ENCODE data around the gene TNNT2. TPM values are rescaled to one million over a fixed set of nuclear protein-coding genes. Genes with fewer than 3 reads are reported as not detected.

Gene TNNT2
- total and polyA plus RNA-seq, 8 donors, result 1.5 to 12.0 (median 6.7) TPM; not detected in 4

- Histone ChIP-seq H3K4me1 (no peaks in the 10 kb centered on the region), H3K9me3 (peaks cover 0 to 8% (median 4%) of the 10 kb centered on the region in 4 donors), H3K36me3 (no peaks in the 10 kb centered on the region), H3K27ac (no peak overlapping the region), H3K4me3 (no peak overlapping the region), H3K27me3 (peaks cover 0 to 18% (median 10%) of the 10 kb centered on the region in 3 donors)
- TF ChIP-seq CTCF (IDR thresholded peaks at IDR 0.05) (no peak), POLR2AphosphoS5 (IDR thresholded peaks at IDR 0.05) (no peak), EP300 (IDR thresholded peaks at IDR 0.05) (no peak), POLR2A (IDR thresholded peaks at IDR 0.05) (no peak)
- no peak for DNase-seq
- 67 to 75% (median 72%) methylated on average over 7 of the region's 7 CpGs for WGBS, 5 donors
- intact Hi-C loops (cut with DNase I; ENCODE audit: low total_unique reads), result no loop called here
Measured at GRCh38 chr1:201344206-201345080, 33.0 kb downstream of the TNNT2 start.

GRCh38 chr1:201341377-201341776, 36.1 kb downstream of the TNNT2 start:
- H3K27me3 ChIP-seq, result peaks cover 0 to 5% (median 0%) of the 10 kb centered on the region in 3 donors
- TF ChIP-seq POLR2A (IDR thresholded peaks at IDR 0.05) (no peak), EP300 (IDR thresholded peaks at IDR 0.05) (no peak), CTCF (IDR thresholded peaks at IDR 0.05) (no peak), POLR2AphosphoS5 (IDR thresholded peaks at IDR 0.05) (no peak)
- H3K36me3 ChIP-seq, result no peaks in the 10 kb centered on the region
- no peaks in the 10 kb centered on the region for H3K4me1 ChIP-seq
- intact Hi-C loops (cut with DNase I; ENCODE audit: low total_unique reads), result no loop called here
- H3K4me3 ChIP-seq, result no peak overlapping the region
- 69 to 97% (median 86%) methylated on average over 1 of the region's 1 CpG for whole genome bisulfite sequencing, 5 donors
- H3K27ac ChIP-seq, result no peak overlapping the region
- H3K9me3 ChIP-seq, result peaks cover 0 to 8% (median 4%) of the 10 kb centered on the region in 4 donors
- no peak for DNase-seq

GRCh38 chr1:201336711-201337450, 40.6 kb downstream of the TNNT2 start:
- no peak for DNase-seq
- H3K27me3 ChIP-seq, result peaks cover 0 to 7% (median 0%) of the 10 kb centered on the region in 3 donors
- intact Hi-C loops (cut with DNase I; ENCODE audit: low total_unique reads), result no loop called here
- 87 to 93% (median 91%) methylated on average over 9 of the region's 9 CpGs for WGBS, 5 donors
- H3K4me1 ChIP-seq, result no peaks in the 10 kb centered on the region
- no peaks in the 10 kb centered on the region for H3K36me3 ChIP-seq
- H3K9me3 ChIP-seq, result peaks cover 0 to 3% (median 1%) of the 10 kb centered on the region in 4 donors
- H3K4me3 ChIP-seq, result no peak overlapping the region
- H3K27ac ChIP-seq, result no peak overlapping the region
- TF ChIP-seq CTCF (IDR thresholded peaks at IDR 0.05) (no peak), EP300 (IDR thresholded peaks at IDR 0.05) (no peak), POLR2A (IDR thresholded peaks at IDR 0.05) (no peak), POLR2AphosphoS5 (IDR thresholded peaks at IDR 0.05) (no peak)

- peaks cover 0 to 7% (median 0%) of the 10 kb centered on the region in 3 donors for H3K27me3 ChIP-seq
- DNase-seq, result no peak
- TF ChIP-seq POLR2A (IDR thresholded peaks at IDR 0.05), result no peak
- TF ChIP-seq EP300 (IDR thresholded peaks at IDR 0.05), result no peak
- no peak for TF ChIP-seq POLR2AphosphoS5 (IDR thresholded peaks at IDR 0.05)
- no peak for TF ChIP-seq CTCF (IDR thresholded peaks at IDR 0.05)
- WGBS, 5 donors, result 60 to 77% (median 73%) methylated on average over 3 of the region's 3 CpGs
- H3K4me3 ChIP-seq, result no peak overlapping the region
- intact Hi-C loops (cut with DNase I; ENCODE audit: low total_unique reads), result no loop called here
- no peak overlapping the region for H3K27ac ChIP-seq
- H3K36me3 ChIP-seq, result no peaks in the 10 kb centered on the region
- no peaks in the 10 kb centered on the region for H3K9me3 ChIP-seq
- no peaks in the 10 kb centered on the region for H3K4me1 ChIP-seq
Measured at GRCh38 chr1:201335901-201336300, 41.6 kb downstream of the TNNT2 start.

Data from stomach (tissue), 9 donors.